ENCODE results near the gene PNLIPRP3.

Gene PNLIPRP3

DNA sequence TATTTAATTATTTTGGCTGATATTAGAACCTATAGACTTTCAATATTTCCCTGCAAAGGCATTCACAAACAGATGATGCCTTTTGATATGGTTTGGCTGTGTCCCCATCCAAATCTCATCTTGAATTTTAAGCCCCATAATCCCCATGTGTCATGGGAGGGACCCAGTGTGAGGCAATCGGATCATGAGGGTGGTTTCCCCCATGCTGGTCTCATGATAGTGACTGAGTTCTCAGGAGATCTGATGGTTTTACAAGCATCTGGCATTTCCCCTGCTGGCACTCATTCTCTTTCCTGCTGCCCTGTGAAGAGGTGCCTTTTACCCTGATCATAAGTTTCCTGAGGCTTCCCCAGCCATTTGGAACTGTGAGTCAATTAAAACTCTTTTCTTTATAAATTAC lies 9.3 kb upstream of the PNLIPRP3 start:
- no peak overlapping the region for H3K27ac ChIP-seq
- no peak overlapping the region for H3K4me3 ChIP-seq (ENCODE audit: low read depth, low read length)
- no peak for TF ChIP-seq CTCF (IDR thresholded peaks at IDR 0.05; ENCODE audit: low read depth, low read length)
- peak; percentile 54 for DNase-seq
- H3K27me3 ChIP-seq (ENCODE audit: insufficient read depth, low read depth, severe bottlenecking): no peaks in the 10 kb centered on the region
- H3K36me3 ChIP-seq: no peaks in the 10 kb centered on the region
- no peaks in the 10 kb centered on the region for H3K9me3 ChIP-seq (ENCODE audit: severe bottlenecking)

GRCh38 chr10:116421815-116422214 lies 5.8 kb upstream of the PNLIPRP3 start:
- DNase-seq: no peak
- no peak overlapping the region for H3K4me3 ChIP-seq (ENCODE audit: low read depth, low read length)
- H3K27me3 ChIP-seq (ENCODE audit: insufficient read depth, low read depth, severe bottlenecking): no peaks in the 10 kb centered on the region
- H3K36me3 ChIP-seq: no peaks in the 10 kb centered on the region
- H3K27ac ChIP-seq: no peak overlapping the region
- TF ChIP-seq CTCF (IDR thresholded peaks at IDR 0.05; ENCODE audit: low read depth, low read length): no peak
- H3K9me3 ChIP-seq (ENCODE audit: severe bottlenecking): no peaks in the 10 kb centered on the region

DNA sequence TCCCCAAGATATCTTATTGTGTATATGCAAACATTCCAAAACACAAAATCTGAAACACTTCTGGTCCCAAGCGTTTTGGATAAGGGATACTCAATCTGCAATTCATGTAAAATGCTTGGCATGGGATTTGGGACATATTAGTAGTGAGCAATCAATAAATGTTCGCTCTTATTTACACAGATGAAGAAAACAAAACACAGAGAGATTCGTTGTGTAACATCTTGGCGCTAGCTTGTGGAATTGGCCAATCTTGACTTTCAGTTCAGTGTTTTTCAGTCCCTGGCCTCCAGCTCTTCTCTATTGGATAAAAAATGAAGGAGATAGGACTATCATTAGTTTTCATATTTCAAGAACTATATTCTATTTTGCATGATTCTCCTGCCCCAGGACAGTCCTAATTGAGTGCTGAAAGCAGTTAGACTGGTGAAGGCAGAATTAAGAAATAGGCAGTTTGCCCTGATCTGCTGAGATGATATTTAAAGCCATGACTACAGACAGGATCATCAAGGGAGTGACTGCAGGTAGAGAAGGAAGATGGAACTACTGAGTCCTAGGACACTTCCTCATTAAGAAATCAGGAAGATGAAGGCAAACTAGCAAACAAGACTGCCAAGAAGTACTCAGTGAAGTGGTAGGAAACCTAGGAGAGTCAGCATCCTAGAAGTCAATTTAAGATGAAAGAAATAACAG lies 1.8 kb downstream of the PNLIPRP3 start:
- no peak for DNase-seq
- Histone ChIP-seq H3K4me3 (ENCODE audit: low read depth, low read length) (no peak overlapping the region), H3K27ac (no peak overlapping the region), H3K9me3 (ENCODE audit: severe bottlenecking) (no peaks in the 10 kb centered on the region), H3K27me3 (ENCODE audit: insufficient read depth, low read depth, severe bottlenecking) (no peaks in the 10 kb centered on the region), H3K36me3 (no peaks in the 10 kb centered on the region)
- TF ChIP-seq CTCF (IDR thresholded peaks at IDR 0.05; ENCODE audit: low read depth, low read length): no peak

- no peak overlapping the region for H3K4me3 ChIP-seq (ENCODE audit: low read depth, low read length)
- H3K27ac ChIP-seq: no peak overlapping the region
- H3K9me3 ChIP-seq (ENCODE audit: severe bottlenecking): no peaks in the 10 kb centered on the region
- H3K27me3 ChIP-seq (ENCODE audit: insufficient read depth, low read depth, severe bottlenecking): no peaks in the 10 kb centered on the region
- no peak for DNase-seq
- no peaks in the 10 kb centered on the region for H3K36me3 ChIP-seq
- no peak for TF ChIP-seq CTCF (IDR thresholded peaks at IDR 0.05; ENCODE audit: low read depth, low read length)
These were observed 2.6 kb downstream of the PNLIPRP3 start for GRCh38 chr10:116430288-116430687.

GRCh38 chr10:116431598-116431997 lies 4.0 kb downstream of the PNLIPRP3 start:
- TF ChIP-seq CTCF (IDR thresholded peaks at IDR 0.05; ENCODE audit: low read depth, low read length): no peak
- no peaks in the 10 kb centered on the region for H3K9me3 ChIP-seq (ENCODE audit: severe bottlenecking)
- no peak for DNase-seq
- no peaks in the 10 kb centered on the region for H3K36me3 ChIP-seq
- H3K27me3 ChIP-seq (ENCODE audit: insufficient read depth, low read depth, severe bottlenecking): no peaks in the 10 kb centered on the region
- no peak overlapping the region for H3K4me3 ChIP-seq (ENCODE audit: low read depth, low read length)
- H3K27ac ChIP-seq: no peak overlapping the region

Data from WERI-Rb-1 (cell line).